HG03095 (cell line): ENCODE data around the gene CA11.

Experiments
- ATAC-seq: cut with Tn5 transposase; IDR thresholded peaks from one replicate; pipeline ENCODE4 v1.9.1; 2021; ENCODE audit warnings: moderate library complexity; ENCODE audit not compliant: unreplicated experiment

CA11 gene

DNA sequence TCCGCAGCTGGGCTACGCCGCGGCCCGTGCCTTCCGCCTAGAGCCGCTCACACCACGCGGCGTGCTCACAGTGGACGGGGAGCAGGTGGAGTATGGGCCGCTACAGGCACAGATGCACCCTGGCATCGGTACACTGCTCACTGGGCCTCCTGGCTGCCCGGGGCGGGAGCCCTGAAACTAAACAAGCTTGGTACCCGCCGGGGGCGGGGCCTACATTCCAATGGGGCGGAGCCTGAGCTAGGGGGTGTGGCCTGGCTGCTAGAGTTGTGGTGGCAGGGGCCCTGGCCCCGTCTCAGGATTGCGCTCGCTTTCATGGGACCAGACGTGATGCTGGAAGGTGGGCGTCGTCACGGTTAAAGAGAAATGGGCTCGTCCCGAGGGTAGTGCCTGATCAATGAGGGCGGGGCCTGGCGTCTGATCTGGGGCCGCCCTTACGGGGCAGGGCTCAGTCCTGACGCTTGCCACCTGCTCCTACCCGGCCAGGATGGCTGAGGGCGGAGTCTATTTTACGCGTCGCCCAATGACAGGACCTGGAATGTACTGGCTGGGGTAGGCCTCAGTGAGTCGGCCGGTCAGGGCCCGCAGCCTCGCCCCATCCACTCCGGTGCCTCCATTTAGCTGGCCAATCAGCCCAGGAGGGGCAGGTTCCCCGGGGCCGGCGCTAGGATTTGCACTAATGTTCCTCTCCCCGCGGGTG lies 16.2 kb downstream of the CA11 start:
- no peak for ATAC-seq

DNA sequence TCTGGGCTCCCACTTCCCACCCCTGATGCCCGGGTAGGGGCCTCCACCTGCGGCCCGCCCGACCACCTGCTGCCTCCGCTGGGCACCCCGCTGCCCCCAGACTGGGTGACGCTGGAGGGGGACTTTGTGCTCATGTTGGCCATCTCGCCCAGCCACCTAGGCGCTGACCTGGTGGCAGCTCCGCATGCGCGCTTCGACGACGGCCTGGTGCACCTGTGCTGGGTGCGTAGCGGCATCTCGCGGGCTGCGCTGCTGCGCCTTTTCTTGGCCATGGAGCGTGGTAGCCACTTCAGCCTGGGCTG lies 16.7 kb downstream of the CA11 start:
- no peak for ATAC-seq

DNA sequence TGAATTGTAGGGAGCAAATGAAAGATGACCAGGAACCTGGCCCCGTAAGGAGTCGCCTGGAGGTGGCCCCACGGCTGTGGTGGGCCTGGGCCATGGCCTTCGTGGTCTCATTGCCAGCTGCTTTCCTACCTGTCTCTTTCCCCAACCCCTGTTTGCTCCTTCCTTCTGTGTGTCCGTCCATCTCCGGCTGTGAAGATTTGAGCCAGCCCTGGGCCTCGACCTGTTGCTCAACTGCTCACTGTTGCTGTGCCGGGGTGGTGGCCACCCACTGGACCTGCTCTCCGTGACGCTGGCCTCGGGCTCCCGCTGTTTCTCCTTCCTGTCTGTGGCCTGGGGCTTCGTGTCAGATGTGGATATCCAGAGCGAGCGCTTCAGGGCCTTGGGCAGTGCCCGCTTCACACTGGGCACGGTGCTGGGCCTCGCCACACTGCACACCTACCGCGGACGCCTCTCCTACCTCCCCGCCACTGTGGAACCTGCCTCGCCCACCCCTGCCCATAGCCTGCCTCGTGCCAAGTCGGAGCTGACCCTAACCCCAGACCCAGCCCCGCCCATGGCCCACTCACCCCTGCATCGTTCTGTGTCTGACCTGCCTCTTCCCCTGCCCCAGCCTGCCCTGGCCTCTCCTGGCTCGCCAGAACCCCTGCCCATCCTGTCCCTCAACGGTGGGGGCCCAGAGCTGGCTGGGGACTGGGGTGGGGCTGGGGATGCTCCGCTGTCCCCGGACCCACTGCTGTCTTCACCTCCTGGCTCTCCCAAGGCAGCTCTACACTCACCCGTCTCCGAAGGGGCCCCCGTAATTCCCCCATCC lies 17.3 kb downstream of the CA11 start:
- no peak for ATAC-seq

DNA sequence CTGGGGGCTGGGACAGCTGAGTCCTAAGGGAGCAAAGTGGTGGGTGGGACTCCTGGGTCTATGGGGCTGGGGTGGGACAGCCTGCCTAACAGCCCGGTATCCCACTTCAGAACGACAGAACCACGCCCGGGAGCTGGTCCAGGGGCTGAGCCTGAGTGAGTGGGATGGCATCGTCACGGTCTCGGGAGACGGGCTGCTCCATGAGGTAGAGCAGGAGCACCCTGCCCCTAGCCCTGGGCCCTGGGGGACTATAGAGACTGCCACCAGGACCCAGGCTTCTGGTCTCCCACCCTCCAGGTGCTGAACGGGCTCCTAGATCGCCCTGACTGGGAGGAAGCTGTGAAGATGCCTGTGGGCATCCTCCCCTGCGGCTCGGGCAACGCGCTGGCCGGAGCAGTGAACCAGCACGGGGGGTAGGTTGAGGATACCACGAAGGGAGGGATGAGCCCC lies 18.1 kb downstream of the CA11 start:
- ATAC-seq, result no peak

DNA sequence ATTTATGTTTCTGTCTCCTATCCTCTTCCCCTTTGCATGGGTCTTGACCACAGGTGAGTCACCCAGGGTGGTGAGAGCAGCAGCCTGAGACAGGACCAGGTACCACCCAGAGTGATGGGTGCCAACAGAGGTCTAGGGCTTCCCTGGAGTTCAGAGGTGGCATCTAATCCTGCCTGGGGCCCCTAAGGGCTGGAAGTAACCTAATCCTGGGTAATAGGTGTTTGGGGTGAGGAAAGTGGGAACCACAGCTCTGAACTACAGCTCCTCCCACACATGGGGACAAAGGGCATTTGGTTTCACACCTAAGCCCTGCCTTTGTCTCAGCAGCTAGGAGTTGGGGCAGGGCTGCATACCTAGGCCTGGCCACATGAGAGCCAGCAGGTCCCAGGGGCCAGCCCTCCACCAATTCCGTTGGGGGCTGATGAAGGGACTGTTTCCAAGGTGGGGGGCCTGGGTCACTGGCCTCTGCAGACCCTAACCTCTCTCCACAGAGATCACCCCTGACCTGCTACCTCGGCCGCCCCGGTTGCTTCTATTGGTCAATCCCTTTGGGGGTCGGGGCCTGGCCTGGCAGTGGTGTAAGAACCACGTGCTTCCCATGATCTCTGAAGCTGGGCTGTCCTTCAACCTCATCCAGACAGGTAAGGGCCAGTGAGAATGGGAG lies 18.7 kb downstream of the CA11 start:
- no peak for ATAC-seq

DNA sequence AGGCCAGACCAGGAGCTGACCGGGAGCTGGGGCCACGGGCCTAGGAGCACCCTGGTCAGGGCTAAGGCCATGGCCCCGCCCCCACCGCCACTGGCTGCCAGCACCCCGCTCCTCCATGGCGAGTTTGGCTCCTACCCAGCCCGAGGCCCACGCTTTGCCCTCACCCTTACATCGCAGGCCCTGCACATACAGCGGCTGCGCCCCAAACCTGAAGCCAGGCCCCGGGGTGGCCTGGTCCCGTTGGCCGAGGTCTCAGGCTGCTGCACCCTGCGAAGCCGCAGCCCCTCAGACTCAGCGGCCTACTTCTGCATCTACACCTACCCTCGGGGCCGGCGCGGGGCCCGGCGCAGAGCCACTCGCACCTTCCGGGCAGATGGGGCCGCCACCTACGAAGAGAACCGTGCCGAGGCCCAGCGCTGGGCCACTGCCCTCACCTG lies 20.1 kb downstream of the CA11 start:
- no peak for ATAC-seq

DNA sequence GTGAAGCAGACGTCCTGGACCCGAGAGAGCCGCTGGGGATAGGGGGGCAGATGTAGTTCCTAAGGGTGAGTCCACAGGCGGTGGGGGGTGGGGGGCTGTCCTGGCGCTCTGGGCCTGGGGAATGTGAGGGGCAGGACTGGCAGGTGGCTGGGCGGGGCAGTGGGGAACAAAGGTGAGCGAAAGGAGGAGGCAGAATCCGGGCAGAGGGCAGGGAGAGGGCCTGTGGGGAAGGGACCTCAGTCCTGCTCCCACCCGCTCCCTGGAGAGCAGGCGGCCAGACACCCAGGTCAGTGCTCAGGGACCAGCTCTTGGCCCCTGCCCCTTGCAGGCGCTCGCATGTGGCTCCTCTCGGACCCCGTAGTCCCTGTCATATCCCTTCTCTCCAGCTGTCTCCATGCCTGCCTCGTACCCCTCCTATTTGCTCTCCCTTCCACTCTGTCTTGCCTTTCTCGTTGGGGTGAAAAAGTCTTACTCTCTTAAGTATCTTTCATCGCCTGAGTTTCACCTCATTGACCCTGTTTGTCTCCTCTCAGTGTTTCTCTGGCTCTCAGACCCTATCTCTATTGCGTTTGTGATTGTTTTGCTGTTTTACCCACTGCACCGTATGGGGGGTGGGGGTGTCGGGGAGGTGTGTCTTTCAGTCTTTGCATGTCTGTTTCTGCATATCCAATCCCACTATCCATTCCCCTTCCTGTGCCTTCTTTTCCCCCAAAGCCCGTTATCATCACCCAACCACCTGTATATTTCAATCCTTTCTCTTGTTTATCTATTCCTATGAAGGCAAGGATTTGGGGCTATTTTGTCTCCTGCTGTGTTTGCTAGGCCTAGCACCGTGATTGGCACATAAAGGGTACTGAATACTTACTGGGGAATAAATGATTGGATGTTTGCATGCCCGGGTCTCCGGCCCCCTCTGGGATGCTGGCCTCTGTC lies 20.9 kb downstream of the CA11 start:
- ATAC-seq, result no peak

DNA sequence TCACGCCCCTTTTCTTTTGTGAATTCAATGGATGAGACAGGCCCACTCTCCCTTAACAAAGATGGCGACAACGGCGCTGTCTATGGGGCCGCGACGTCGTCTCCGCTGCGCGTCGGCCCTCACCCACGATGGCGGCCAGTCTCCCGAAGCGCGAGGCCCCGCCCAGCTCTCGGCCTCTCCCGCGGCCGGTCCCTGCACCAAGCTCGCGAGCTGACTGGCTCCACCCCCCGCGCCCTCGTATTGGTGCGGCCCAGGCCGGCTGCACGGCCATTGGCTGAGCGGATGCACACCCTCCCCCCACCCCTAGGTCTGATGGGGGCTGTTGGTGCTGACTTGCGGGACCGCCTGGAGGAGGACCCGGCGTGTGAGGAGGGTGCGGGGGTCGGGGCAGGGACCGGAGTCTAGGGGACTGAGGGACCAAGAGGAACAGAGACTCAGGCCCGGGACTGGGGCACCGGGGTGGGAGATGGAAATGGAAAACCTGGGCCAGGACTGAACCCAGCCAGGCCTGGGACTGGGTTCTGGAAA lies 21.9 kb downstream of the CA11 start:
- ATAC-seq, result peak; percentile 46

DNA sequence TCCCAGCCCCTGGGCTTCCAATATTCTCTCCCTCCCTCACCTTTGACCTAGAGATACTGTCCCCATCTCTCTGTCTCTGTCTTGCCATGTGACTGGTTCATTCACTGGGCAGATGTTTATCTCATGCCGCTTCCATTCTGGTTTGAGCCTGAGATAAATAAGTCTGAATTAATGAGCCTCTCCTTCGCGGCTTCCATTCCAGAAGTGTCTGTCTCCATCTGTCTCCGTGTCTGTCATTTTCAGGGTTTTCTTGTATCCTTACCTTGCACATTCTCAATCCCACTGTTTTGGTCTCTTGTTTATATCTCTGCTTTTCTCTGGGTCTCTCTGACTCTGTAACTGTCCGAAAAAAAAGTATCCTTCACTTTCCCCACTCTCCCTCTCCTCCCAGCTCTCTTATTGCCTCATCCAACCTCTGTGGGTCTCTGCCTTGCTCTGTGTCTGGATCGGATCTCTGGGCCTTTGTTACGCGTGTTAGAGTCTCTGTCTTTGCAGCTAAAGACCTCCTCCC lies 22.4 kb downstream of the CA11 start:
- no peak for ATAC-seq

DNA sequence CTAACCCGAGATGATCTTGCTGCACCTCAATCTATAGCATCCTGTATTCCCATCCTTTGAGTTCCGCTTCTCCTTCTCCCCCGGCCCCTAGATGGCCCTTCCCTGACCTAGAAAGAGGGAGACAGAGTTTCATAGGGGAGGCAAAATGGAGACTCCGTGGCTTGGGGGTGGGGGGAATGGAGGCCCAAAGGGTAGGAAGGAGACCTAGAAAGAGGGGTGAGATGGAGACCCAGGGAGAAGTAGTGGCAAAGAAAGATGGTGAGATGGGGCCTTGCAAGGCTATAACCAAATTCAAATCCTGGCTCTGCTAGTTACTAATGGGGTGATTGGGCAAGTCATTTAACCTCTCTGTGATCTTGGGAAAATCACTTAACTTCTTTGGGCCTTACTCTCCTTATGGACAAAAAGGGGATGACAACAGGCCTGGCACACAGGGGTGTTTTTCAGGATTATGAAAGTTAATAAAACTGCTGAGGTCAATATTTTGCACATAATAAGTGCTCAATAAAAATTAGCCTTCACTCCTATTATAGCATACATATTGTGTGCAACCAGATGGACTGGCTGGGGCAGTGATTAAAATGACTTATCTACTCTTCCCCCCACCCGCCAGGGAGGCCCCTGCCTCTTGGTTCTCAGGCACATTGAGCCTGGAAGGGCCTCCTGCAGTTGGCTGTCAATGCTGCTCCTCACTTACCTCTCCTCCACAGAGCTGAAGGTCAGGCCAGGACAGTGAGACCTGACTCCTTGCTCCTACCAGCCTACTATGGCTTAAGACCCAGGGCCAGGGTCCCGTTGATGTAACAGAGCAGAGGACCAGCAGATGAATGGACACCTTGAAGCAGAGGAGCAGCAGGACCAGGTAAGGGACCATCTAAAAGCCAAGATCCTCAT lies 26.0 kb downstream of the CA11 start:
- ATAC-seq, result no peak

DNA sequence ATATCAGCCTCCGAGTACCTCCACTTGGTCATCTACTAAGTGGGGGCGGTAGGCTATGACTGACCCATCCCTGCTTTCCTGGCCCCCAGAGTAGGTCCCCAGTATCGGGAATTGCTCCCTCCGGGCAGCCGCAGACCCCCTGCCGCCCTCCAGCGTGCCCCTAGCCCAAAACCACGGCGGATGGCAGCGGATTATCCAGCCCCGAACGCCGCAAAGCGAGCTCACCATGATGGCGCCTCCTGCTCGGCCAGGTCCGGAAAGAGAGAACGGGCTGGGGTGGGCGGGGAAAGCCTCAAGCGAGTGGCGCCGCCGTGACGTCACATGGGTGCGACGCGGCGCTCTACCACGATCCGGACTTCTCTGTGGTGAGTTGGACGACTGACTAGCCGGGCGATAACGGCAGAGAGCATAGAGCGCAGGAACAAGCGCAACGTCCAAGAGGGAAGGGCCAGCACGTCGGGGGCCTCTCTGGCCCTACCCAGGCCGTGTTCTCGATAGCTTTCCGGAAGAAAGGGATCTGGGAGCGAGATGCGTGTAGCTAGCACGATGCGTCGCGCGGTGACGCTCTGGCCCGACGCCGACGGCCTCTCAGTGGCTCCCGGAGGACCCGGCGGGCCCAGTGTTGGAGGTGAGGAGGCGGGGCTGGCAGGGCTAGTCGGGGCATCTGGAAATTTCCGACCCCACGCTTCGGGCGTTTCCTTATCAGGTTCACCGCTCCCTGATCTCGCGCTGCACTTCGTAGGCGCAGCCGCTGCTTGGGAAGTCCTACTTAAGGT lies 26.9 kb downstream of the CA11 start, which contains the start of the genes RPL18 and SPHK2:
RPL18 (minus strand) TSS at position 263 of the 776 bp plus-strand sequence; CDS start at position 228, 35 bp downstream.
SPHK2 (plus strand) TSS at position 591 of the 776 bp plus-strand sequence. CDS start 1,009 bp downstream, outside the sequence.
- peak; percentile 77 for ATAC-seq

DNA sequence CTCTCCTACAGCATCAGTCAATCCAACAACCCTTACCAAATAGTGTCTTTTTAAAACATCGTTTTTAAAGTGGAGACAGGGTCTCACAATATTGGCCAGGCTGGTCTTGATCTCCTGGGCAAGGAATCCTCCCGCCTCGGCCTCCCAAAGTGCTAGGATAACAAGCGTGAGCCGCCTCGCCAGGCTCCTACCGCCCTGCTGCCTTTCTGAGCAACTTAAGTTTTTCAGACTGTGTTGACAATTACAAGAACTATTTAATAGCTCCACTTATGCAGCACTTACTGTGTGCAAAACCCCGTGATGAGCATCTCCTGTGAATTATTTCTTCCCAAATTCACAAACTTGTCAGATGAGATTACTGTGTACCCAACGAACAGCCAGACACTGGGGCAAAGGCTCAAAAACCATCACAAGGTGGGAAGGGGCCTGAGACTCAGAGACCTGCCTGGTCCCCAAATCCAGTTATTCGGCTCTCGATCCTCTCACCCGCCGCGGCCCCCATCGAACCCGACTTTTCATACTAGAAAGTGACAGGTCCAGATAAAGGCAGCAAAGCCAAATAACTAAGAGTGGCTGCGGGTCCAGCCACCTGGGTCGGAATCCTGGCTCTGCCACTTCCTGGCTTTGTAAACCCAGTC lies 27.6 kb downstream of the CA11 start:
- no peak for ATAC-seq

DNA sequence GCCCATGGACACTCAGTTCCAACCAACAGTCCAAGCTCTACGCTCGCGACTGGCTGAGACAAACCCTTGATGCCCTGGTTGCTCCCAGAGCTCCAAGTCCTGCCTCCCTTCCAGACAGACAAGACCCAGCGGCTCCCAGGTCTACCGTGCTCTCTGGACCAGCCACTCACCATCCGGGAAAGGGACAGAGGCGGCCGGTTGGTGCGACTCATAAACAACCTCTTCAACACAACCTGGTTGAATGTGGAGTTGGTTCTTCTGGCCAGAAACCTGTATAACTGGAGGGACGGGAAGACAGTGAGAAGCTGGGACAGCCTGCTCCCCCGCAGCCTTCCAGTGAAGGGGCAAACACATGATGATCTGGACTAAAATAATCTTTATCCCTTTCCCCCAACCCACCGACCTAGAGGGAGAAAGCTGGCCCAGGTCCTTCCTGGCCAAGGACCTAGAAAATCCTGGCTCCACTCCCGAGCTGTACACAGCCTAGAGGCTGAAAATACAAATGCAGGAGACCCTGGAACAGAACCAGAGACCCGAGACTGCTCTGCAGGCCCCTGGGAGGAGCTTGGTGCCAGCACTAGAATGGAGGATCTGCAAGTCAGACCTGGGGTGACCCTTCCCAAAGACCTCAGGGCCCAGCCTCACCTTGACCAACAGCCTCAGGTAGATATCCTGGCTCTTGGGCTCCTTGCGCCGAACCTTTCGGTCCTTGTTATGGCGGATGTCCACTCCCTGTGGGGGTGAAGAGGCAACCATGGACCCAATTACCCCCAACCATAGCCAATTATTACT lies 28.6 kb downstream of the CA11 start:
- no peak for ATAC-seq

DNA sequence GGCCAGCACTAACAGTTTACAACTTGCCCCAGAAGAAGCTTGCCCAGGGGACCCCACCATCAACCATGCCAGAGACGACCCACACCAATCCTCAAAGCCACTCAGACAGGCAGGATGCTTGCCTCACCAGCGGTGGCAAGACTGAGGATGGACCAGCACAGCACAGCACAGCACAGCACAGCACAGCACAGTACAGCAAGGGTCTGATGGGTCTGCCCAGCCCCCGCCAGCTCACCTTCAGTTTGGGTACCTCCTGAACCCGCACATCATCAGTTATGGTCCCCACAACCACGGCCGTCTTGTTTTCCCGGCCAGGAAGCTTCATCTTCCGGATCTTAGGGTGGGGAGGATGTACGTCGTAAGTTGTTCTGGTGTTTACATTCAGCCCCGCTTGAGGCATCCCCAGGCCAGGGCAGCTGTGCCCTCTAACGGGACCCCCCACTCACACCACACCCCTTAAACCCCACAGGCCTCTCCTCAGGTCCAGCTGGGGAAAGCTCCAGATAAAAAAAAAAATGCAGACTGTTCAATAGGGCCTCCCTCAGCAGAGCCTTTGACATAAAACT lies 29.4 kb downstream of the CA11 start:
- no peak for ATAC-seq

DNA sequence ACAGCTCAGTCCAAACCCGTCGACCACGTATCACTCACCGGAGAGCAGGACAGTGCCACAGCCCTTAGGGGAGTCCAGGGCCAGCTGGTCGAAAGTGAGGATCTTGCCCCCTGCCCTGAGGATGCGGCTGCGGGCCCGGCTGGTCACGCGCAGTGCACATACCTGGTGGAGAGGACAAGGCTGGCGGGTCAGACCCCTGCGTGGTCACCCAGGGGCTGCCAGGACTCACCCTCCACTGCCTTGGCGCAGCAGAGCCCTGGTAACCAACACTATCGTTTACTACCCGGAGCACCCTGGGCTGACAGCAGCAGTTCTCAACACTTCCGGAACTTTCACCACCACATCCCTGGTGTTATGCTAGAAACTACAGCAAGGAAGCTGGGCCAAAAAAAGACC lies 29.9 kb downstream of the CA11 start:
- ATAC-seq, result no peak

DNA sequence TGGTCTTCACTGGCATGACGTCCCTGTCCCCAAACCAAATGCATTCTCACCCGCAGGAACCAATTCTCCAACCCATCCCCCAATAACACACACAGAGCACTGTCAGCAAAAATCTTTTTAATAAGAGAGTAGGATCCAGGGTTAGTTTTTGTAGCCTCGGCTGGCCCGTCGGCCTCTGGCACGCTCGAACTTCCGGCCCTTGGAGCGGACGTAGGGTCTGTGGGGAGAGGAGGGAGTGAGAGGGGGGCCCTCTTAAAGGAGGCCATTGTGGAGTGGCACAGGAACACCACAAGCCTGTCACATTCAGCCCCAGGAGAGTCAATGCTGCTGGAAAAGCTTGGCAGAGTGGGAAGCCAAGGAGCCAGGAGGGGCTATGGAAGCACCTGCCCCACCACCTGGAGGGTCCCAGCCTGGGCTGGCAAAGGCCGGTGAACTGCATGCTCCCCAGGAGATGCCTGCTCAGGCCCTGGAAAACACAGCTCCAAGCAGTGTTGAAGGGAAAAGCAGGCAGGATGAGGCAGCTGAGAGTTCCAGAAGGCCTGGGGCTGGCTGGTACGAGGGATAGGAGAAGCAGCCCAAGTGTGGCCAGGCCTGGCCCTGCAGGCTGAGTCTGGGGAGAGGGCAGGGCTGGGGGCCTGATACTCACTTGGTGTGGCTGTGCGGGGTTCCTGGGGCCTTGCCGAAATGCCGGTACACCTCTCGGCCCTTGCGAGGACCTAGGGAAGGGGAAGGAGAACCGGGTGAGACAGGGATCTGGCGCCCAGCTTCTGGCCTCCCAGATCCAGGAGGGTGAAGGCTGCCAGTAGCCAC lies 30.6 kb downstream of the CA11 start:
- ATAC-seq, result no peak
